GM19035 (cell line): ENCODE results near the gene SAPCD2.

Experiments
- ATAC-seq: cut with Tn5 transposase; IDR thresholded peaks from one replicate; pipeline ENCODE4 v1.9.1; 2021; ENCODE audit not compliant: unreplicated experiment

Gene SAPCD2

GRCh38 chr9:137049544-137050449 is 20.6 kb downstream of the SAPCD2 start:
- ATAC-seq: no peak

GRCh38 chr9:137048655-137049543 is 21.5 kb downstream of the SAPCD2 start:
- ATAC-seq: no peak

- ATAC-seq: no peak
Observed at GRCh38 chr9:137046088-137046787, 24.1 kb downstream of the SAPCD2 start, which contains the start of gene NPDC1. TSS of gene NPDC1 (minus strand) at chr9:137046177. CDS start at chr9:137045989, 188 bp downstream.

- ATAC-seq: no peak
Observed at GRCh38 chr9:137045294-137046087, 24.9 kb downstream of the SAPCD2 start.

- ATAC-seq: no peak
Observed at GRCh38 chr9:137044502-137045177, 25.7 kb downstream of the SAPCD2 start.

- ATAC-seq: no peak
Observed at GRCh38 chr9:137044037-137044436, 26.3 kb downstream of the SAPCD2 start.

GRCh38 chr9:137042751-137043727 is 27.3 kb downstream of the SAPCD2 start:
- no peak for ATAC-seq

- ATAC-seq: no peak
Observed at GRCh38 chr9:137041124-137041523, 29.2 kb downstream of the SAPCD2 start.

- ATAC-seq: no peak
Observed at GRCh38 chr9:137040568-137040967, 29.8 kb downstream of the SAPCD2 start.

- ATAC-seq: no peak
Observed at GRCh38 chr9:137039611-137040366, 30.6 kb downstream of the SAPCD2 start.

GRCh38 chr9:137038916-137039315 is 31.4 kb downstream of the SAPCD2 start:
- no peak for ATAC-seq

GRCh38 chr9:137037483-137037882 is 32.9 kb downstream of the SAPCD2 start:
- ATAC-seq: no peak

- no peak for ATAC-seq
Observed at GRCh38 chr9:137037035-137037434, 33.3 kb downstream of the SAPCD2 start.

GRCh38 chr9:137035937-137036336 is 34.4 kb downstream of the SAPCD2 start:
- no peak for ATAC-seq

- ATAC-seq: no peak
Observed at GRCh38 chr9:137035507-137035834, 34.9 kb downstream of the SAPCD2 start.

GRCh38 chr9:137034709-137035506 is 35.4 kb downstream of the SAPCD2 start:
- peak; percentile 56 for ATAC-seq

- ATAC-seq: no peak
Observed at GRCh38 chr9:137034039-137034708, 36.2 kb downstream of the SAPCD2 start.
